ENCODE measurements around the gene MOB3A.

GRCh38 chr19:2058570-2059421 is 37.3 kb downstream of the MOB3A start:
- TF ChIP-seq CREB1 (IDR thresholded peaks at IDR 0.05) (no peak), CREB1 (CRISPR knock-in tag; IDR thresholded peaks at IDR 0.05) (no peak), MBNL3 (CRISPR knock-in tag; conservative IDR thresholded peaks at IDR 0.05) (no peak), CTCF (CRISPR knock-in tag; IDR thresholded peaks at IDR 0.05) (no peak)

Measured in HepG2 (cell line).